ENCODE data around the gene HDAC5. TPM values are rescaled to one million over a fixed set of nuclear protein-coding genes. Genes with fewer than 3 reads are reported as not detected.

HDAC5 gene
- total RNA-seq, 2 experiments from 2014 or later = 31.4 to 41.5 TPM

- H3K4me3 ChIP-seq (ENCODE audit: low read depth, low read length, poor library complexity, severe bottlenecking) = no peak overlapping the region
- no peaks in the 10 kb centered on the region for H3K9me2 ChIP-seq (ENCODE audit: insufficient read depth, low read length)
- H4K20me1 ChIP-seq (ENCODE audit: insufficient read depth, low read length) = no peaks in the 10 kb centered on the region
- no TSS peak for BruUV-seq (replicated peaks)
- peaks cover 6% of the 10 kb centered on the region for H3K4me1 ChIP-seq (ENCODE audit: insufficient read depth, low read length, poor library complexity, severe bottlenecking)
- no peaks in the 10 kb centered on the region for H3K9me3 ChIP-seq (ENCODE audit: low read length)
- TF ChIP-seq CTCF (conservative IDR thresholded peaks at IDR 0.05; ENCODE audit: low read length) = no peak
- TF ChIP-seq EZH2phosphoT487 (IDR thresholded peaks at IDR 0.05; ENCODE audit: borderline replicate concordance, low read depth, low read length) = no peak
- H3K27ac ChIP-seq (ENCODE audit: low read depth, low read length, poor library complexity, severe bottlenecking) = no peak overlapping the region
- intact Hi-C loops (cut with micrococcal nuclease; ENCODE audit: unreplicated experiment) = loop anchor here (10.0 kb wide), 1 partner anchor 245 kb away; the partner anchor contains the start of gene SLC25A39
- H3K4me2 ChIP-seq (ENCODE audit: low read length) = no peak overlapping the region
- POLR2A ChIA-PET = interaction anchor here (0.6 kb wide), 1 partner anchor 10 kb away, joined by 4 read pairs; no protein-coding TSS in a partner anchor
- no peak overlapping the region for H2AFZ ChIP-seq (ENCODE audit: low read length)
- H3K36me3 ChIP-seq (ENCODE audit: insufficient read depth, low read length) = peaks cover 44% of the 10 kb centered on the region; the same call in 1 of the 2 replicates
- DNase-seq (ENCODE audit: low spot score) = peak; percentile 8
- CTCF ChIA-PET (ENCODE audit: unreplicated experiment) = no interaction called here
- H3K79me2 ChIP-seq (ENCODE audit: insufficient read depth, low read depth, low read length) = no peaks in the 10 kb centered on the region
Observed at GRCh38 chr17:44079877-44080821, 43.3 kb downstream of the HDAC5 start.

GRCh38 chr17:44078412-44078811, 45.0 kb downstream of the HDAC5 start:
- no peaks in the 10 kb centered on the region for H4K20me1 ChIP-seq (ENCODE audit: insufficient read depth, low read length)
- no peak overlapping the region for H2AFZ ChIP-seq (ENCODE audit: low read length)
- no peaks in the 10 kb centered on the region for H3K9me3 ChIP-seq (ENCODE audit: low read length)
- no peak for DNase-seq (ENCODE audit: low spot score)
- BruUV-seq (replicated peaks) = no TSS peak
- no peak overlapping the region for H3K27ac ChIP-seq (ENCODE audit: low read depth, low read length, poor library complexity, severe bottlenecking)
- H3K79me2 ChIP-seq (ENCODE audit: insufficient read depth, low read depth, low read length) = no peaks in the 10 kb centered on the region
- ChIA-PET CTCF (ENCODE audit: unreplicated experiment) (no interaction called here), POLR2A (no interaction called here)
- no peak overlapping the region for H3K4me2 ChIP-seq (ENCODE audit: low read length)
- TF ChIP-seq CTCF (conservative IDR thresholded peaks at IDR 0.05; ENCODE audit: low read length) = no peak
- TF ChIP-seq EZH2phosphoT487 (IDR thresholded peaks at IDR 0.05; ENCODE audit: borderline replicate concordance, low read depth, low read length) = no peak
- no peak overlapping the region for H3K4me3 ChIP-seq (ENCODE audit: low read depth, low read length, poor library complexity, severe bottlenecking)
- H3K36me3 ChIP-seq (ENCODE audit: insufficient read depth, low read length) = peaks cover 42% of the 10 kb centered on the region
- no peaks in the 10 kb centered on the region for H3K9me2 ChIP-seq (ENCODE audit: insufficient read depth, low read length)
- peaks cover 6% of the 10 kb centered on the region for H3K4me1 ChIP-seq (ENCODE audit: insufficient read depth, low read length, poor library complexity, severe bottlenecking)
- intact Hi-C loops (cut with micrococcal nuclease; ENCODE audit: unreplicated experiment) = loop anchor here (10.0 kb wide), 1 partner anchor 246 kb away; the partner anchor contains the start of gene SLC25A39

GRCh38 chr17:44077595-44077909, 45.9 kb downstream of the HDAC5 start:
- peaks cover 39% of the 10 kb centered on the region for H3K36me3 ChIP-seq (ENCODE audit: insufficient read depth, low read length)
- BruUV-seq (replicated peaks) = no TSS peak
- no peaks in the 10 kb centered on the region for H3K79me2 ChIP-seq (ENCODE audit: insufficient read depth, low read depth, low read length)
- H3K4me1 ChIP-seq (ENCODE audit: insufficient read depth, low read length, poor library complexity, severe bottlenecking) = peaks cover 6% of the 10 kb centered on the region
- H3K9me2 ChIP-seq (ENCODE audit: insufficient read depth, low read length) = no peaks in the 10 kb centered on the region
- no peak for DNase-seq (ENCODE audit: low spot score)
- H3K27ac ChIP-seq (ENCODE audit: low read depth, low read length, poor library complexity, severe bottlenecking) = no peak overlapping the region
- H4K20me1 ChIP-seq (ENCODE audit: insufficient read depth, low read length) = no peaks in the 10 kb centered on the region
- H3K9me3 ChIP-seq (ENCODE audit: low read length) = no peaks in the 10 kb centered on the region
- H3K4me3 ChIP-seq (ENCODE audit: low read depth, low read length, poor library complexity, severe bottlenecking) = no peak overlapping the region
- H2AFZ ChIP-seq (ENCODE audit: low read length) = no peak overlapping the region
- intact Hi-C loops (cut with micrococcal nuclease; ENCODE audit: unreplicated experiment) = loop anchor here (10.0 kb wide), 1 partner anchor 247 kb away; the partner anchor contains the start of gene SLC25A39
- POLR2A ChIA-PET = no interaction called here
- no peak for TF ChIP-seq EZH2phosphoT487 (IDR thresholded peaks at IDR 0.05; ENCODE audit: borderline replicate concordance, low read depth, low read length)
- no peak for TF ChIP-seq CTCF (conservative IDR thresholded peaks at IDR 0.05; ENCODE audit: low read length)
- no peak overlapping the region for H3K4me2 ChIP-seq (ENCODE audit: low read length)
- CTCF ChIA-PET (ENCODE audit: unreplicated experiment) = no interaction called here

Data from OCI-LY7 (cell line).